Measurements from ENCODE around the gene ABCA1.

DNA sequence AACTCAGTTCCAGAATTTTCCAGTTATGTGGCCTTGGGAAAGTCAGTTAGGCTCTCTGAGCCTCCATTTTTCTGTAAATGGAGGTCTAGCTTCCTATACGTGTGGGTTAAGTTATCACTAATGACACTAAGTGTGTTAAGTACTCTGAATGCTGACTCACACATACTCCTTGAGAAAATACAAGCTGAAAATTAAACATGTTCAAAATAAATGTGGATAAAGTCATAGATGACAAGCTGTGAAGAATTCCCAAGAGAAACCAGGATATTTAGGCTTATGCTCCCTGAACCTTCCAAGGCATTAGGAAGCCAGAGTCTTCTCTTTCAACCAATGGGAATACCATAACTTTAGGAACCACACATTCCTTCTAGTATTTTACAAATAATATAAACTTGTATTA is 58.1 kb downstream of the ABCA1 start:
- TF ChIP-seq, protein P1, sequence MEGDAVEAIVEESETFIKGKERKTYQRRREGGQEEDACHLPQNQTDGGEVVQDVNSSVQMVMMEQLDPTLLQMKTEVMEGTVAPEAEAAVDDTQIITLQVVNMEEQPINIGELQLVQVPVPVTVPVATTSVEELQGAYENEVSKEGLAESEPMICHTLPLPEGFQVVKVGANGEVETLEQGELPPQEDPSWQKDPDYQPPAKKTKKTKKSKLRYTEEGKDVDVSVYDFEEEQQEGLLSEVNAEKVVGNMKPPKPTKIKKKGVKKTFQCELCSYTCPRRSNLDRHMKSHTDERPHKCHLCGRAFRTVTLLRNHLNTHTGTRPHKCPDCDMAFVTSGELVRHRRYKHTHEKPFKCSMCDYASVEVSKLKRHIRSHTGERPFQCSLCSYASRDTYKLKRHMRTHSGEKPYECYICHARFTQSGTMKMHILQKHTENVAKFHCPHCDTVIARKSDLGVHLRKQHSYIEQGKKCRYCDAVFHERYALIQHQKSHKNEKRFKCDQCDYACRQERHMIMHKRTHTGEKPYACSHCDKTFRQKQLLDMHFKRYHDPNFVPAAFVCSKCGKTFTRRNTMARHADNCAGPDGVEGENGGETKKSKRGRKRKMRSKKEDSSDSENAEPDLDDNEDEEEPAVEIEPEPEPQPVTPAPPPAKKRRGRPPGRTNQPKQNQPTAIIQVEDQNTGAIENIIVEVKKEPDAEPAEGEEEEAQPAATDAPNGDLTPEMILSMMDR (IDR thresholded peaks at IDR 0.05 in 4 of 5, conservative IDR thresholded peaks at IDR 0.05 in 1 of 5), result no peak
- TF ChIP-seq POLR2A (IDR thresholded peaks at IDR 0.05), result no peak
